GM21423 (cell line): ENCODE measurements around the gene LYPD5.
"Not testable (repeated sequence)": the region's sequence is repeated elsewhere in the genome, so short reads cannot be mapped to it uniquely, and the experiment has no call there.

Experiments used
- ATAC-seq: cut with Tn5 transposase; IDR thresholded peaks from one replicate; pipeline ENCODE4 v1.9.1; 2021; ENCODE audit warnings: mild to moderate bottlenecking, moderate library complexity; ENCODE audit not compliant: unreplicated experiment

The LYPD5 gene

DNA sequence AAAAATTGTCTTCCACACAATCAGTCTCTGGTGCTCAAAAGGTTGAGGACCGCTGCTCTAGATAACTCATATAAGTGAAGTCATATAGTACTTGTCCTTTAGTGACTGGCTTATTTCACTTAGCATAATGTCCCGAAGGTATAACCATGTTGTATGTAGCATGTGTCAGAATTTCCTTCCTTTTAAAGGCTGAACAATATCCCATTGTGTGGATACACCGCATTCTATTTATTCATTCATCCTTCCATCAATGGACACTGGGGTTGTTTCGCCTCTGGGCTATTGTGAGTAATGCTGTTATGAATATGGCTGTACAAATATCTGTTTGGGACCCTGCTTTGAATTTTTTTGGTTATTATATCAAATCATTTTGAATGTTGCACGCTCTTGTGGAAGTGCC is 4.6 kb upstream of the LYPD5 start:
- ATAC-seq, result no peak

DNA sequence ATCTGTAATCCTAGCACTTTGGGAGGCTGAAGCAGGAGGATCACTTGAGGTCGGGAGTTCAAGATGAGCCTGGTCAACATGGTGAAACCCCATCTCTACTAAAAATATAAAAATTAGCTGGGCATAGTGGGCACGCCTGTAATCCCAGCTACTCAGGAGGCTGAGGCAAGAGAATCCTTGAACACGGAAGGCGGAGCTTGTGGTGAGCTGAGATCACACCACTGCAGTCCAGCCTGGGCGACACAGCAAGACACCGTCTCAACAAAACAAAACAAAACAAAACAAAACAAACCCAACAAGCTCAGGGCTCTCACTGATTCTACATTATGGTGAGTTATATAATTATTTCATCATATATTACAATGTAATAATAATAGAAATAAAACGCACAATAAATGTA is 4.2 kb upstream of the LYPD5 start:
- ATAC-seq, result not testable (repeated sequence)

DNA sequence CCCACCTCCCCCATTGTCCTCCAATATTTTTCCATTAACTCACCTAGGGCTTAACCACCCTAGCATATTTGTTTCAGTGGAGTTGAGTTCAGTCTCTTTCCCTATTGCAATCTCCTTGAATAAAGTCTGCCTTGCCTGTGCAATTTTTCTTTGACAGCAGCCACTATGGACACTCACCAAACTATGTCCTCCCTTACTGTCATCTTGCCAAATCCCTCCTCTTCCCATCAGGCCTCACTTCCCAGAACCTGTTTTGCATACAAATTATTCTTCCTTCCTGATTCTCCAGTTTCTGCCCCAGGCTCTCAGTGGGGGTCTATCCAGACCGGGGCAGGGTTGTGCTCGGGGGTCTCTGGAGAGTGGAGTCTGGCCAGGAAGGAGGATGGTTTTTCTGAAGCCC is 2.2 kb upstream of the LYPD5 start:
- ATAC-seq, result no peak

DNA sequence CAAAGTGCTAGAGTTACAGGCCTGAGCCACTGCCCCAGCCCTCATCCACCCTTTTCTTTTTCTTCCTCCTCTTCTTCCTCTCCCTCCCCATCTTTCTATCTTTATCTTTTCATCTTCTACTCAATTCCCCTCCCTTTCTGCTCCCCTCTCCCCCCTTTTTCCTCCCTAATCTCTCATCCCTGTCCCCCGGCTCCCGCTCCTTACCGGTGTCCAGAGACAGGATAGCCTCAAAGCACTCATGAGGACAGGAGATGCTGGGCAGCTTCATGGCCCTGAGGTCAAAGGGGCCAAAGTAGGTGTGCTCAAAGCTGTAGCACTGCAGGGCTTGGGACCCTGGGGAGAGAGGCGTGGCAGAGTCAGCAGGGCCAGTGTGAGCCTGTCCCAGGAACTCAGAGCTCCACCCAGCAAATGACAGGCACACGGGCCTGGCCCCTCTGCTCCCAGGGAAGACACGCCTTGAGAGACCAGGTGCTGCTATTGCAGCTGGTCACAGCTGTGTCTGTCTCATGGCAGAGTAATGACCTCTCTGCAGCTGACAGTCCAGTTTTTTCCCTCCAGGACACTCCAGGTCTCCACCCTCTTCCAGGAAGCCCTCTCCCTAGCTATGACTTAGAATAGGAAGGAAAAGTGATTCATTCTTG is 2.6 kb downstream of the LYPD5 start:
- no peak for ATAC-seq

DNA sequence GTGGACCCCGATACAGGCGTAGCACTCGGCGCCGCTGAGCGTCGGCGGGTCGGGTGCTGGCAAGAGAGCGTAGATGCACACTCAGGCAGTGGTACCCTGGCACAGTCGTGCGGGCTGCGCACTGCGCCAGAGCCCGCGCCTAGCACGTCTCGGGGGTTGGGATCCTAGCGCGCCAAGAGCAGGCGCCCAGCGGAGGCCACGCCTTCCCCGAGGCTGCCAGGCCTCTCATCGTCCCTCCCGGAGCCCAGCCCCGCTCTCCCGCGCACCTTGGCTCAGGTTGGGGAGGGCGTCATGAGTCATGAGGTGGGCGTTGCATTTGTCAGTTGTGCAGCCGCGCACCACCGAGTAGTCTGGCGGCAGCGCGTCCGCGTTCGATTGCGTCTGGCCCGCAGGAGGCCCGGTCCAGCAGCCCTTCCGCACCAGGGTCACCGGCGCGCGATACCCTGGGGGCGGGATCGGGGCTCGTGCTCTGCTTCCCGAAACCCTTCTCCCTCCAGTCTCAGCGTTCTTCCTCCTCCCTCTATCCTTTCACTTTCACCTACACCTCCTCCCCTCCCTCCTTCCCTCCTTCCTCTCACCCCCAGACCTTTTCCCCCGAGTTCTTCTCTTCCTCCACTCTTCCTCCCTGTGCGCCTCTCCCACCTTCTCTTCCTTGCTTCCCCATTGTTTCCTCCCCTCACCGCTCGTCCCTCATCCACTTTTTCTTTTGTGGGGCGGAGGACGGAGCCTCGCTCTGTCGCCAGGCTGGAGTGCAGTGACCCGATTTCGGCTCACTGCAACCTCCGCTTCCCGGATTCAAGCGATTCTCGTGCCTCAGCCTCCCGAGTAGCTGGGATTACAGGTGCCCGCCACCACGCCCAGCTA is 3.5 kb downstream of the LYPD5 start:
- no peak for ATAC-seq

DNA sequence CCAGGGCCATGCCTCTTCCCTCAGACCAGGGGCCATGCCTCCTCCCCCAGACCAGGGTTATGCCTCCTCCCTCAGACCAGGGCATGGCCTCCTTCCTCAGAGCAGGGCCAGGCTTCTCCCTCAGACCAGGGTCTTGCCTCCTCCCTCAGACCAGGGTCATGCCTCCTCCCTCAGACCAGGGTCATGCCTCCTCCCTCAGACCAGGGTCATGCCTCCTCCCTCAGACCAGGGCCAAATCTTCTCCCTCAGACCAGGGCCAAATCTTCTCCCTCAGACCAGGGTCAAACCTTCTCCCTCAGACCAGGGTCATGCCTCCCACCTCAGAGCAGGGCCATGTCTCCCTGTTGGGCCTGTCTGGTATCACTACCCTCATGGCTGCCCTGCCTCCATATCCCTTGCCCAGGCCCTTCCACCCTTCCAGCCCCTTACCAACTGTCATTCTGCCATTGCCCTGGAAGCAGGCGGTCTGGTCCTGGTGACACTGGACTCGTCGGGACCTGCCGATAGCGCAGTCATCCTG is 4.2 kb downstream of the LYPD5 start:
- no peak for ATAC-seq

DNA sequence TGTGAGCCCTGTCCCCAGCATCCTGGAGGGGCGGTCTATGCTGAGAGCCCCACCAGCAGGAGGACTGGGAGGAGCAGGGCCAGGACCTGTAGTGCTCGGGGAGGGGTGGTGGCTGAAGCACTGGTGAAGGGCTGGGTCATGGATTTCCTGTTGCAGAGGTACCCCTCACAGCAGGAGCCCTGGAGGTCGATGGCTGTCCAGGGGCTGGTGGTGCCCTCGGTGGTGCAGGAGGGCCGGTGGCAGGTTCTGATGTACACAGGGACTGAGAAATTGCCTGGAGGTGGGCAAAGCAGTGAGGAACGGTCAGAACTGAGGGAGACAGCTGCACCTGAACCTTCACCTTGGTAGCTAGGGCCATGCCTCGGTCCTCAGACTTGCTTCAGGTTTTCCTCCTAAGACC is 4.7 kb downstream of the LYPD5 start:
- ATAC-seq, result no peak

DNA sequence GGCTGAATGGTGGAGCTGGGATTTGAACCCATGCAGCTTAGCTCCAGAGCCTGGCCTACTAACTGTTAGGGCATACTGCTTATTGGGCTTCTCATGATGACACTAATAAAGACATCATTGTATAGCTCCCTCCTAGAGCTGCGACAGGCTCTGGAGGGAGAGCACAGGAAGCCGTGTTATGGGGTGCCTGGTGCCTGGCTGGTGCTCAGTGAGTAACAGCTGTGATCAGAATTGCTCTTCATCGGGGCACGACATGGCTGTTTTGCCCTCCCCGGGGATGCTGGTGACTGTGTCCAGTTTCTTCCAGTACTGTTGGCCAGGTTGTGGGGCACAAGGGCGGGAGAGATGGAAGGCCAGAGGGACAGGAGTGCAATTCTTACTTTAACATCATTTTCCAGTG is 5.1 kb downstream of the LYPD5 start:
- ATAC-seq, result no peak

DNA sequence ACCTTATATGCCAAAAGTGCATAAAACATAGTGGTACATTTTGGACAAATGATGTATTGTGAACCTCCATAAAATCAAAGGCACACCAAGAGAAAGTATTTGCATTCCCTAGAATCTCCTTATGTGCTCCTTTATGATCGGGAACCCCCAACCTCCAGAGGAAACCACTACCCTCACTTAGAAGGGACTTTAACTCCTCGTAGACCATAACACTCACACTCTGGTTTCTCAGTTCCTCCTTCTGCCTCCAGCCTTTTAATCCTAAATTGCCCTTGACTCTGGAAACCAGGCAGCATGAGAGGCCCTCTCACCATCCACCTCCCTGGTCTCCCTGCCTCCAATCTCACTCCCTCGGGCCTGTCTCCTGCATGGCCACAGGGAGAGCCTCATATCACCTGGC is 11.7 kb downstream of the LYPD5 start:
- no peak for ATAC-seq

DNA sequence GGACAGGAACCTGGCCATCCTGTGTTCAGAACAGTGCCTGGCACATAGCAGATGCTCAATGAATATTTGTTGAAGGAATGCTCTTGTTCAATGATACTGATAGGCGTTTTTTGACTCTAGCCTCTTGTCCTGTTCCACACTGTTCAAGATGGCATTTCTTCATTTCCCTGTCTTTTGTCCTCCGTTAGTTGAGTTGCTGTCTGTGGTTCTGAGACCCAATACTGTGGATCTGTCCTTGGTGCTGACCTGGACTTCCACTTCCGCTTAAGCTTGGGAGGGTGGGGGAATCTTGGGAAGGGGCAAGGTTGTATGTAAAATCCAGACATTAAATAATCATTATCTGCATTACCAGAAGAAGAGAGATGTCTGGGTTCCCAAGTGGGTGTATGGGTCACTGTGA is 13.2 kb downstream of the LYPD5 start:
- no peak for ATAC-seq

DNA sequence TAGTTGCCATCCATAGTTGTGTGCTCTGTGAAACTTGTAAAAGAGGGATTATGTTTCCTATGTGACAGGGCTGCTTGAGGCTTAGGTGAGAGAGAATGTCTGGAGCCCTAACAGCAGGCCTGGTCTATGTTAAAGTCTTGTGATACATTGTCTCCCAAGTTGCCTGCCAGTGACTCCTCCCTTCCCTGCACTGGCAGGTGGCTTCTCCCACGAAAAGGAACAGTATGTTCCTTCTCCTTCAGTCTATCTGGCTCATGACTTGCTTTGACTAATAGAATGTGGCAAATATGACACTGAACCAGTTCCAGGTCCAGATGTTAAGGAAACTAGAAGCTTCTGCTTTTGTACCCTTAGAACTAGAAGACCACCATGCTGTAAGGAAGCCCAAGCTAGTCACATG is 15.6 kb downstream of the LYPD5 start:
- no peak for ATAC-seq

DNA sequence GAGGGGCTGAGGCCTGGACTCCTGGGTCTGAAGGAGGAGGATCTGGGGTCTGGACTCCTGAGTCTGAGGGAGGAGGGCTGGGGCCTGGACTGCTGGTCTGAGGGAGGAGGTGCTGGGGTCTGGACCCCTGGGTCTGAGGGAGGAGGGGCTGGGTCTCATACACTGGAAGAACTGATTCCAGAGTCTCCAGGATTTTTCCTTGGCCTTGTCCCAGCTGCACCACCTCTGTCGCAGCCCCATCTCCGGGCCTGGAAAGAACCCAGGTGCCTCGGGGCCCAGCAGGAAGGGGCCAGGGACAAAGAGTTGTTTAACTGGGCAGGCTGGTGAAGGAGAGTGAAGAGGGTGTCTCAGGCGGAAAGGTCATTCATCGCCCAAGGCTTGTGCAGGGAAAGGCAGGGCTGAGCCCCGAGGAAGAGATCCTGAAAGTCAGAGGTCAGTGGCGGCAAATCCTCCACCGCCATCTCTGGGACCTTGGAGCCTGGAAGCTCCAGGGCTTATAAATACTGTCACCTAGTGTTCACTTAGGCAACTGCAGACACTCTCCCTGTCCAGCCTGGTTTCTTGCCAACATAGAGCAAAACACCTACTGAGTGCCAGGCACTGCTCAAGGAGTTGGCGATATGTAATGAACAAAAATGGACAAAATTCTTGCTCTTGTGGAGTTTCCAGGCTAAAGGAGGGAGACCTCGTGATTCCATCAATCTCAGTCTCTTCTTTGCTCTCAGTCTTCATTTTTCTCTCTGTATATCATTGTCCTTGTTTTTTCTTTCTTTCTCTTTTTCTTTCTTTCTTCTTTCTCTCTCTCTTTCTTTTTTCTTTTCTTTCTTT is 17.1 kb downstream of the LYPD5 start:
- ATAC-seq, result no peak

DNA sequence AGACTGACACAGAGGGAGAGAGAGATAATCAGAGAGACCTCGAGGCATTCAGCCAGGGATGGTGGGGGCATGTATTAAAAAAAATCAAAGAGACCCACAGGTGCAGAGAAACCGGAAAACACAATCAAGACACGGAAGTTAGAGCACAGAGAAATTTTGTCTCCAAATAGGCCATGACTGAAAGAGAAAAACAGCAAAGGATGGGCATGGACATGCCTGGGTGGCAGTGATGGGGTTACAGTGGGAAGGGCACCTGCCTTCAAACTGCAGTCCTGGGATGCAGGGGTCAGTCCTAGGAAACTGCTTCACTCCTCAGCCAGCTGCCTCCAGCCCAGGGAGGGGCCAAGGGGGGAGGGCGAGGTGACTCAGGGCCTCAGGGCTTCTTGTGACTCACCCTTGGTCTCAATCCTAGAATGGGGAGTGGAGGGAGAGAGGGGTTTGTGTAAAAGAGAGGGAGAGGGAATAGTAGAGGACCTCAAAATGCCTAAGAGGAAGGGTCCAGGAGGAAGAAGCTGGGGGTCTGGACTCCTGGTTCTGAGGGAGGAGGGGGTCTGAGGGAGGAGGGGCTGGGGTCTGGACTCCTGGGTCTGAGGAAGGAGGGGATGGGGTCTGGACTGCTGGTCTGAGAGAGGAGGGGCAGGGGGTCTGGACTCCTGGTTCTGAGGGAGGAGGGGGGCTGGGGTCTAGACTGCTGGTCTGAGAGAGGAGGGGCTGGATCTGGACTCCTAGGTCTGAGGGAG is 17.8 kb downstream of the LYPD5 start:
- ATAC-seq, result no peak

DNA sequence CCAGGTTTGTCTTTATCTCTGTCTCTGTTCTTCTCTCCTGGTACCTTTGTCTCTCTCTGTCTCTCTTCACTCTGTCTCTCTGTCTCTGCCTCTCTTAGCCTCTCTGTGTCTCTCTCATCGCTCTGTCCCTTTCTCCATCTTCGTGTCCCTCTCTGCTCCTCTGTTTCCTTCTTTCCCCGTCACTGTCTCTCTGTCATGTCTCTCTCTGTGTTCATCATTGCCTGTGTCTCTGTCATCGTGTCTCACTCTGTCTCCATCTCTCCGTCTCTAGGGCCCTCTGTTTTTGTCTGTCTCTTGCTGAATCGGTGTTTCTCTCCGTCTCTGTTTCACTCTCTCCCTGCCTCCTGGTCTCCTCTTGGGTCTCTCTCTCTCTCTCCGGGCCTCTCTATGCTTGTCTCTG is 18.6 kb downstream of the LYPD5 start:
- ATAC-seq, result no peak

DNA sequence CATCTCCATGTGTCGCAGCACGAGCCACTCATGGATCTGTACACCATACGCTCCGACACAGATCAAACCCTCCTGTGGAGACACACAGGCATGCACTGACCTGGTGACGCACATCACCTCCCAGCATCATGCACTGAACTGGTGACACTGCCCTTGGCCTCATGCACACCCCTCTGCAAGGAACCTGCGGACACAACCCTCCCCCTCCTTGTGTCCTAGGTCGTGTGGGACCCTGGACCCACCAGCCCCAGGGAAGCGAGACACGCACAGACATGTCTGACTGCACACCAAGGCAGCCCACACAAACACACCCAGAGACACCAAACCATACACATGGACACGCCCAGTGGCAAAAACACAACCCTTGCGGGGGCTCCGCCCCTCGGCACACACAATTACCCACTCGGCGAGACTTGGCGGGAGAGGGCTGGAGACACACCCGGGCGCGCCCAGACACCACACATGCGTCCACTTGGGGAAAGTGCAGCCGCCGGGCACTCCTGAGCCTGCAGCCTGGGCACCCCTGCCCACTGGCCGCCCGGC is 19.5 kb downstream of the LYPD5 start:
- ATAC-seq, result no peak

DNA sequence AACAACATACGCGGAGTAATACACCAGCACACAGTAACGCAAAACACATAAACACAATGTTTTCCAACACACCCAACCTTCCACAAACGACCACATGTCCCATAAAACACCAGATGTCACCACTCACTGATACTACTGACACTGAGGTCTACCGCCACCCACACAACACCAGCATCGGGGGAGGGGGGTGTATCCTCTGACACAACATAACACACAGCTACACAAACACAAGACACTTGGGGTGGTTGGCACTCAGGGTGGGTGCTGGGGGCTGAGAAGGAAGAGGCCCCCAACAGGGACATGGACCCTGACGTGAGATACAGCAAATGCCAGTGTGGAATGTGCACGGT is 20.0 kb downstream of the LYPD5 start:
- ATAC-seq, result no peak

DNA sequence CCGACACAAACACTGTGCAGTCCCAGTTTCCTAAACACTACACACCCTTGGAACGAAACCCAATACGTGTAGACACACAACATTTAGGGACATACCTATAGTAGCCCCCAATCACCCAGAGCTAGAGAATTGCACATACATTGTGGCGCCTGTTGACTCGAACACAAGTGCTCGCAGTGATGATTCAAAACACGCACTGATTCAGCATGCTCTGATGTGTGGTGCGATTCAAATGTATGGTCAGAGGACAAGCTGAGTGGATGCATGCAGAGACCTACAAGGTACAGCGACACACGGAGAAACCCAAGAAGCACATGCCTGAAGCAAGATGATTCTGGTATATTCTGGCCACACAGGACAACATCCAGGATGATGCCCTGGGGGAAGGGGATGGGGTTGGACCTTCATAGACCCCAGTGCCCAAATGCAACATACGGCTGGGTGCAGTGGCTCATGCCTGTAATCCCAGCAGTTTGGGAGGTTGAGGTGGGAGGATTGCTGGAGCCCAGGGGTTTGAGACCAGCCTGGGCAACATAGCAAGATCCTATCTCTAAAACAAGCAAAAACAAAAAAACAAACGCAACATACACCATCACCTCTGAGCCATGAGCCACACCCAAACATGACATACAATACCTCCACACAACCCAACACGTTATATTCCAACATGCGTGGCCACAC is 20.5 kb downstream of the LYPD5 start:
- ATAC-seq, result no peak

DNA sequence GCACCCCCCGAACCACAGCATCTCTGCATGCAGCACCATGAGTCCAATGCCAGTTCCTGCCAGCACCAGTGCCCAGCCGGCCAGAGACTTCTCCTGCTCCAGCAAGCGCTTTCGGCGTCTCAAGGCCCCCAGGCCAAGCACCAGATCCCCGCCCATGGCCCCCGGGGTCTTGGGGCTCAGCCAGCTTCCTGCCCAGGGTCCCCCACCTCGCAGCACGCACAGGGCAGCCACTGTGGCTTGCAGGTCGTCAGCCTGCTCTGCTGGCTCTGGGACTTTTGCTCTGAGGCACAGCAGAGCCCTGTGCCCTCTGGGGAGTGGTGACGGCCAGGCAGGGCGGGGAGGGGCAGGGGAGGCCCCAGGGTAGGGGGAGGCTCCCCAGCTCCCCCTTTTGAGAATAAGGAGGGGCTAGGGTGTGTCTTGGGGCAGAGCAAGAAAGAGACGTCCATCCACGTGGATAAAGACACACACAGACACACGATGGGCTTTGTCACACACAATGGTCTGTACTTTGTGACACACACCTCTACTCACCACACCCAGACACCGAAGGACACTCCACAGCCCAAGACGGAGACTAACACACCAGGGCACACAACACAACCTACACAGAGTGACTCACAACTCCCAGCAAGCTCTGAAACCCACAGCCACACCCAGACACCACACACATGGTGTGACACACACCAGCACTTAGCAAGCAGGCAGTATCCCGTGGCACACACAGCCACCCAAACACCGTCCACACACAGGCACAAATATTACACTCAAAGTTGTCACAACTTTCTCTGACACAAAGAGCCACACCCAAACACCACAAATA is 21.3 kb downstream of the LYPD5 start, which contains the start of gene KCNN4:
Gene KCNN4, minus strand, starts transcription at position 268 of the 820 bp plus-strand sequence. Its CDS starts 112 bp downstream, at position 156.
- no peak for ATAC-seq

DNA sequence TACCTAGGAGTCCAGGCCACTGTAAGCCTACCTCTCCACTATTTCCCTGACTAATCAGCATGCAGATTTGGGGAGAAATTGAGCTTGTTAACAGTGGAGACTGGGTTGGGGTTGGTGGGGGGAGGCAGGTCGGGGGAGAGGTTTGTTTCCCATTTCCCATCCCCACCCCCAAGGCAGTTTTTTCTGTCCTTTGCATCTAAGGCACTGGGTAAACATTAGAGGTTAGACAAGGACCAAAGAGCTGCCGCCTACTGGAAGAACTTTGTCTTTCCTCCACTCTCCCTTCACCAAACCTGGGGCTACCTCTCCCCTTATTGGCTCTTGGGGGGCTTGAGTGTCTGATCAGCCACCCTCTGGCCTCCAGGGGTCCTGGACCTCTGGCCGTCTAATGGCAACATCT is 22.4 kb downstream of the LYPD5 start:
- no peak for ATAC-seq
